Right lobe of liver (tissue), 4 donors: ENCODE results near the gene CXCL1.

Source experiments
- POLR2A ChIP-seq: fragments of 450-650 bp; IDR thresholded peaks from one replicate; pipeline ENCODE4 v1.6.1; 2017; ENCODE audit warnings: antibody characterized with exemption, mild to moderate bottlenecking
- TF ChIP-seq, protein P1 (sequence below), 4 donors: fragments of 200-600 bp in 3 of 4; fragments of 450-650 bp in 1 of 4; IDR thresholded peaks; one replicate each; pipeline versions ENCODE4 v1.5.1 to v1.8.0; 2016 to 2022; ENCODE audit warnings: antibody characterized with exemption in 4 of 4, mild to moderate bottlenecking in 2 of 4
- donor health status: DM: no; HTN: no; CAD: no.
- donor health status: DM: no; HTN: no; CAD: no.
- donor health status: DM: no; HTN: yes; CAD: no.

DNA sequence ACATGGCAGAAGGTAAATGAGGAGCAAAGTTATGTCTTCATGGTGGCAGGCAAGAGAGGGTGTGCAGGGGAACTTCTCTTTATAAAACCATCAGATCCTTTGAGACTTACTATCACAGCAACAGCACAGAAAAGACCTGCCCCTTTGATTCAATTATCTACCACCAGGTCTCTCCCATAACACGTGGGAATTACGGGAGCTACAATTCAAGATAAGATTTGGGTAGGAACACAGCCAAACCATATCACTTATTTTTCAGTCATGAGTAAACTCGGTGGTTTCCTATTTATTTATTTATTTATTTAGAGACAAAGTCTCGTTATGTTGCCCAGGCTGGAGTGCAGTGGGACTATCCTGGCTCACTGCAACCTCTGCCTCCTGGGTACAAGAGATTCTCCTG lies 22.1 kb downstream of the CXCL1 start:
- TF ChIP-seq, protein P1, sequence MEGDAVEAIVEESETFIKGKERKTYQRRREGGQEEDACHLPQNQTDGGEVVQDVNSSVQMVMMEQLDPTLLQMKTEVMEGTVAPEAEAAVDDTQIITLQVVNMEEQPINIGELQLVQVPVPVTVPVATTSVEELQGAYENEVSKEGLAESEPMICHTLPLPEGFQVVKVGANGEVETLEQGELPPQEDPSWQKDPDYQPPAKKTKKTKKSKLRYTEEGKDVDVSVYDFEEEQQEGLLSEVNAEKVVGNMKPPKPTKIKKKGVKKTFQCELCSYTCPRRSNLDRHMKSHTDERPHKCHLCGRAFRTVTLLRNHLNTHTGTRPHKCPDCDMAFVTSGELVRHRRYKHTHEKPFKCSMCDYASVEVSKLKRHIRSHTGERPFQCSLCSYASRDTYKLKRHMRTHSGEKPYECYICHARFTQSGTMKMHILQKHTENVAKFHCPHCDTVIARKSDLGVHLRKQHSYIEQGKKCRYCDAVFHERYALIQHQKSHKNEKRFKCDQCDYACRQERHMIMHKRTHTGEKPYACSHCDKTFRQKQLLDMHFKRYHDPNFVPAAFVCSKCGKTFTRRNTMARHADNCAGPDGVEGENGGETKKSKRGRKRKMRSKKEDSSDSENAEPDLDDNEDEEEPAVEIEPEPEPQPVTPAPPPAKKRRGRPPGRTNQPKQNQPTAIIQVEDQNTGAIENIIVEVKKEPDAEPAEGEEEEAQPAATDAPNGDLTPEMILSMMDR (IDR thresholded peaks at IDR 0.05) = no peak
- TF ChIP-seq POLR2A = no peak
